ENCODE measurements around the gene SLCO2B1.

SLCO2B1 gene

GRCh38 chr11:75155570-75156422, 4.9 kb downstream of the SLCO2B1 start:
- FAIRE-seq, result no peak
- no peak for DNase-seq (ENCODE audit: insufficient read length, low spot score)
- TF ChIP-seq, protein P1, sequence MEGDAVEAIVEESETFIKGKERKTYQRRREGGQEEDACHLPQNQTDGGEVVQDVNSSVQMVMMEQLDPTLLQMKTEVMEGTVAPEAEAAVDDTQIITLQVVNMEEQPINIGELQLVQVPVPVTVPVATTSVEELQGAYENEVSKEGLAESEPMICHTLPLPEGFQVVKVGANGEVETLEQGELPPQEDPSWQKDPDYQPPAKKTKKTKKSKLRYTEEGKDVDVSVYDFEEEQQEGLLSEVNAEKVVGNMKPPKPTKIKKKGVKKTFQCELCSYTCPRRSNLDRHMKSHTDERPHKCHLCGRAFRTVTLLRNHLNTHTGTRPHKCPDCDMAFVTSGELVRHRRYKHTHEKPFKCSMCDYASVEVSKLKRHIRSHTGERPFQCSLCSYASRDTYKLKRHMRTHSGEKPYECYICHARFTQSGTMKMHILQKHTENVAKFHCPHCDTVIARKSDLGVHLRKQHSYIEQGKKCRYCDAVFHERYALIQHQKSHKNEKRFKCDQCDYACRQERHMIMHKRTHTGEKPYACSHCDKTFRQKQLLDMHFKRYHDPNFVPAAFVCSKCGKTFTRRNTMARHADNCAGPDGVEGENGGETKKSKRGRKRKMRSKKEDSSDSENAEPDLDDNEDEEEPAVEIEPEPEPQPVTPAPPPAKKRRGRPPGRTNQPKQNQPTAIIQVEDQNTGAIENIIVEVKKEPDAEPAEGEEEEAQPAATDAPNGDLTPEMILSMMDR (IDR thresholded peaks at IDR 0.05; ENCODE audit: insufficient read depth, missing control alignments), result no peak

- TF ChIP-seq, protein P1 (IDR thresholded peaks at IDR 0.05; ENCODE audit: insufficient read depth, missing control alignments), result no peak
- DNase-seq (ENCODE audit: insufficient read length, low spot score) (no peak), FAIRE-seq (no peak)
These were observed 7.3 kb downstream of the SLCO2B1 start for GRCh38 chr11:75158241-75158640.

DNA sequence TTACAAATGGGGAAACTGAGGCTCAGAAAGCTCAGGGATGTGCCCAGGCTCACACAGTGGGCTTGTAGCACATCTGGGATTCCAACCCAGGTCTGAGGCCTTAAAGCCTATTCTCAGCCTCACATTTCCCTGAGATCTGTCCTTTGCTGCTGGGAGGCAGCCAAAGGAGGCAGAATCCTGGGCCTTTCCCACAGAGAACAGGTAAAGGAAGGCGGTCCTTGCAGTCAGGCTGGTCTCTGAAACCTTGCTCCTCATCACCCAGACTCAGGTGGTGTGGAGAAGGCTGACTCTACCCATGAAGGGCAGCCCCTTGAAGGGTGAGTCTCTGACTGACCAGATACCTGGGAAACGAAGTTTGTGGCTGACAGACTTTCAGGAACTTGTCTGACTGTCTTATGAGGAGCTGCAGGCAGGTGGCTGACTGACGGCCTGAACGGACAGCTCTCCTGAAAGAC, 7.8 kb downstream of the SLCO2B1 start:
- TF ChIP-seq, protein P1 (IDR thresholded peaks at IDR 0.05; ENCODE audit: insufficient read depth, missing control alignments), result no peak
- FAIRE-seq (no peak), DNase-seq (ENCODE audit: insufficient read length, low spot score) (no peak)

DNA sequence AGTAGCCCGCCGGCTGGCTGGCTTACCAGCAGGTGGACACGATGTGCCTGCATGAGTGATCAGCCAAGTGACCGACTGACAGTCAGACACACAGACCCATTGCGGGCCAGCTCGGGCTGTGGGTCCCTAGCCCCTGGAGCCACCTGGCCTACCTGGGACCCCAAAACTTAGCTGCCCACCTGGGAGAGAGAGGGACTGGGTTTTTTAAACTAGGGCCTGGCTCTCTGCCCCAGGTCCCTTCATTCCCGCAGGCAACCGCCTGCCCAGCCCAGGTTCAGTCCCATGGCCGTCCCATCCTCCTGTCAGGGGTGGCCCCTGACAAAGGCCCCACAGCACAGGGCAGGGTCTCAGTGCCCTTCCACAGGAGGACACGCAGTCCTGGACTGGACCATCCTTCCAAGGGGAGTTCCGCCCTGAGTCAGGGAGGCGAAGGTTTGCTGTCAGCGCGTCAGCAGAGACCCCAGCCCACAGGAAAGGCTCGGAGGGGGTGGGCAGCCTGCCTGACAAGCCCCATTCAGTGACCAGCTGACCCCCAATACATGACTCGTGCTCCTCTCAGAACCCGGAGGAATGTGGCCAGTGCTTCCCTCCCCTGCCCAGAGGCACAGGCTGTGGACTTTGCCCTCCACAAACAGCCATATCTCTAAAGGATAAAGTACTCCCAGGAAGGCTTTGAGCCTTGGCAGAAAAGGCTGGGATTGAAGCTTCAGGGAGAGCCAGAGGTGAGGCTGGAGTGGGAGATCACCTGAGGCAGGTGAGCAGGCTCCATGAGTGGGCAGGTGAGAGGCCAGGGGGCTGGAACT, 8.4 kb downstream of the SLCO2B1 start:
- DNase-seq (ENCODE audit: insufficient read length, low spot score), result no peak
- TF ChIP-seq, protein P1 (IDR thresholded peaks at IDR 0.05; ENCODE audit: insufficient read depth, missing control alignments), result no peak
- FAIRE-seq, result no peak

DNA sequence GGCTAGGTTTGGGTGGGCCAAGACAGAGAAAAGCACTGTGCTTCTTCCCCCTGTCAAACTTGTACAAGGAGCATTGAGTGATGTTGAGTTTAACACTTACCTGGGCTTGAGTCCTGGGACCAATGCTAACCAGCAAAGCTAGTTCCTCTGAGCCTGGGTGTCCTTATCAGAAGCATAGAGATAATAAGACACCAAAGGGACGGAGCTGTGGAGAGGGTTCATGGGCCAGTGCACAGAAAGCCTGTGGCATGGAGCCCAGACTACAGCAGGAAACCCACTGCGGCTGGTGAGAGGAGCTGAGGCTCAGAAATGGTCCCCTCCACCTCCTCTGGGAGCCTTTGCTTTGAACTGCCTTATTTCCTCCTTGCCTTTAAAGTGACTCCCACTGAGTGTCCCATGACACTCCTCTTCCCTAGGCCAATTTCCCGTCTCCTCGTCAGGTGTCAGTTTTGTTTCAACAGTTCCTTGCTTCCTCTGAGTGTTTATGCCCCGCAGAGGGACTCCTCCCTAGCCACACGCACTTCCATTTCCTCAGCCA, 9.4 kb downstream of the SLCO2B1 start:
- DNase-seq (ENCODE audit: insufficient read length, low spot score) (no peak), FAIRE-seq (no peak)
- TF ChIP-seq, protein P1 (IDR thresholded peaks at IDR 0.05; ENCODE audit: insufficient read depth, missing control alignments), result no peak

- TF ChIP-seq, protein P1 (IDR thresholded peaks at IDR 0.05; ENCODE audit: insufficient read depth, missing control alignments), result no peak
These were observed 10.0 kb downstream of the SLCO2B1 start for GRCh38 chr11:75160880-75161279.

More at GRCh38 chr11:75160880-75161279, 10.0 kb downstream of the SLCO2B1 start:
- no peak for DNase-seq (ENCODE audit: insufficient read length, low spot score)
- FAIRE-seq, result no peak

Measured in D721Med (cell line).